WTC11 (cell line): Measurements from ENCODE around the gene TMEM184A. TPM values are rescaled to one million over a fixed set of nuclear protein-coding genes. Genes with fewer than 3 reads are reported as not detected.

Experiments used
- ATAC-seq: fragments of 200-7000 bp; cut with Tn5 transposase; 2 replicates; pipeline ENCODE4 v1.10.0; 2021; ENCODE audit warnings: mild to moderate bottlenecking, moderate library complexity
- CTCF ChIA-PET: fragments of 300-600 bp; sonication (Branson Sonifier 250); formaldehyde crosslinking; loops from one replicate; lab custom pipeline; 2021; ENCODE audit warnings: antibody characterized with exemption; lab: Charles Lee
- POLR2A ChIA-PET: fragments of 350-600 bp; sonication (Branson Sonifier 250); formaldehyde crosslinking; loops from one replicate; lab custom pipeline; 2021; ENCODE audit warnings: antibody characterized with exemption; lab: Charles Lee
- DNase-seq: peaks from one replicate; pipeline ENCODE4 v3.0.0; 2021; ENCODE audit warnings: low spot score
- H3K27ac Mint-ChIP-seq: 2 replicates; pipeline ENCODE4 v1.8.0; 2021; ENCODE audit warnings: mixed read lengths
- H3K27me3 Mint-ChIP-seq: 2 replicates; pipeline ENCODE4 v1.8.0; 2021; ENCODE audit warnings: low read depth, mild to moderate bottlenecking, moderate library complexity, mixed read lengths
- H3K36me3 Mint-ChIP-seq: 2 replicates; pipeline ENCODE4 v1.8.0; 2021; ENCODE audit warnings: mixed read lengths
- H3K4me1 Mint-ChIP-seq: 2 replicates; pipeline ENCODE4 v1.8.0; 2022; ENCODE audit warnings: mixed read lengths
- H3K4me3 Mint-ChIP-seq: 2 replicates; pipeline ENCODE4 v1.8.0; 2021; ENCODE audit warnings: mild to moderate bottlenecking, moderate library complexity, mixed read lengths
- H3K9me3 Mint-ChIP-seq: 2 replicates; pipeline ENCODE4 v1.8.0; 2021; ENCODE audit warnings: mixed read lengths
- AFF4 ChIP-seq: sonication (generic); formaldehyde crosslinking; IDR thresholded peaks from 2 replicates; pipeline ENCODE4 v1.8.1; 2023; ENCODE audit warnings: mild to moderate bottlenecking, missing genetic modification reagents, borderline replicate concordance
- ESRRA ChIP-seq: sonication (generic); formaldehyde crosslinking; IDR thresholded peaks from 2 replicates; pipeline ENCODE4 v1.8.1; 2022; ENCODE audit warnings: mild to moderate bottlenecking, missing genetic modification reagents, borderline replicate concordance
- ETV6 ChIP-seq: sonication (generic); formaldehyde crosslinking; IDR thresholded peaks from 2 replicates; pipeline ENCODE4 v1.8.1; 2022; ENCODE audit warnings: mild to moderate bottlenecking, missing genetic modification reagents
- FOXK1 ChIP-seq: sonication (generic); formaldehyde crosslinking; IDR thresholded peaks from 2 replicates; pipeline ENCODE4 v1.8.0; 2022; ENCODE audit warnings: mild to moderate bottlenecking, moderate library complexity, missing genetic modification reagents
- JUN ChIP-seq: sonication (generic); formaldehyde crosslinking; IDR thresholded peaks from 2 replicates; pipeline ENCODE4 v1.8.0; 2023; ENCODE audit warnings: mild to moderate bottlenecking, missing genetic modification reagents
- NR2C2 ChIP-seq: sonication (generic); formaldehyde crosslinking; IDR thresholded peaks from 2 replicates; pipeline ENCODE4 v1.8.0; 2022; ENCODE audit warnings: mild to moderate bottlenecking, missing genetic modification reagents
- PRRX2 ChIP-seq: fragments of 250-450 bp; sonication (Bioruptor Pico); IDR thresholded peaks from 2 replicates; pipeline ENCODE4 v1.8.0; 2021; ENCODE audit warnings: mild to moderate bottlenecking
- RELA ChIP-seq: sonication (generic); formaldehyde crosslinking; IDR thresholded peaks from 2 replicates; pipeline ENCODE4 v1.8.1; 2022; ENCODE audit warnings: missing genetic modification reagents, mild to moderate bottlenecking, borderline replicate concordance
- RORB ChIP-seq: fragments of 250-450 bp; sonication (Bioruptor Pico); IDR thresholded peaks from 2 replicates; pipeline ENCODE4 v1.9.0; 2021; ENCODE audit warnings: mild to moderate bottlenecking
- SMAD3 ChIP-seq: sonication (generic); formaldehyde crosslinking; IDR thresholded peaks from 2 replicates; pipeline ENCODE4 v1.8.0; 2022; ENCODE audit warnings: missing genetic modification reagents, mild to moderate bottlenecking, borderline replicate concordance
- TEAD4 ChIP-seq: sonication (generic); formaldehyde crosslinking; IDR thresholded peaks from 2 replicates; pipeline ENCODE4 v1.8.0; 2022; ENCODE audit warnings: mild to moderate bottlenecking, missing genetic modification reagents
- ZNF671 ChIP-seq: fragments of 250-450 bp; sonication (Bioruptor Pico); IDR thresholded peaks from 2 replicates; pipeline ENCODE4 v1.8.0; 2021; ENCODE audit warnings: mild to moderate bottlenecking
- total RNA-seq: library from RNA; stranded (reverse); gene quantifications from 3 replicates; pipeline ENCODE4 v1.2.3, GENCODE V29; 2021
- TF ChIP-seq, protein P1 (sequence below): fragments of 250-450 bp; sonication (Bioruptor Pico); IDR thresholded peaks from 2 replicates; pipeline ENCODE4 v1.9.0; 2021; ENCODE audit warnings: mild to moderate bottlenecking, borderline replicate concordance

Gene TMEM184A
- total RNA-seq, 1 experiment from 2014 or later = 1.4 TPM

GRCh38 chr7:1510780-1511154 is 45.2 kb downstream of the TMEM184A start (continued):
- TF ChIP-seq TEAD4 (CRISPR knock-in tag) (no peak), SMAD3 (CRISPR knock-in tag) (no peak)

DNA sequence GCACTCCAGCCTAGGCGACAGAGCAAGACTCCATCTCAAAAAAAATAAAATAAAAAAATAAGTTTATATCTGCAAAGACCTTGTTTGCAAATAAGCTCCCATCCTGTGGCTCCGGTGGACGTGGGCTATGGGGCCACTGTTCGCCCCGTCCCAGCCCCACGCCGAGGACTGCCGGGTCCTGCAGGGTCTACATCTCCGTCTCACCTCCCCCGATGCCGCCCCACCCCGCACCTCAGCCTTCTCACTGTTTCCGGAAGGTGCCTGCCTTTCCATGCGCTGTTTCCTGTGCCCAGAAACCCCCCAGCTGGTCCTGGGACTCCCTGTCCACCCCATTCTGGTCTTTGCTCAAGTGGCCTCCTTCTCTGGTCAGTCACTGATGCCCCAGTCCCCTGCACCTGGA is 46.8 kb downstream of the TMEM184A start:
- Mint-ChIP-seq H3K4me3 (no peak overlapping the region), H3K27ac (no peak overlapping the region), H3K36me3 (no peaks in the 10 kb centered on the region), H3K9me3 (no peaks in the 10 kb centered on the region), H3K27me3 (no peaks in the 10 kb centered on the region), H3K4me1 (peaks cover 9% of the 10 kb centered on the region)
- TF ChIP-seq FOXK1 (CRISPR knock-in tag) = no peak
- no peak for TF ChIP-seq ZNF671
- CTCF ChIA-PET = interaction anchor here (1.3 kb wide), 1 partner anchor 35 kb away, joined by 3 read pairs; no protein-coding TSS in a partner anchor
- POLR2A ChIA-PET = no interaction called here
- DNase-seq = no peak
- ATAC-seq = no peak

- no peak for ATAC-seq
- POLR2A ChIA-PET = no interaction called here
- Mint-ChIP-seq H3K27ac (peak overlapping the region; percentile 64), H3K27me3 (no peaks in the 10 kb centered on the region), H3K36me3 (no peaks in the 10 kb centered on the region), H3K9me3 (no peaks in the 10 kb centered on the region)
- DNase-seq = no peak
- no peak for TF ChIP-seq PRRX2 (CRISPR knock-in tag)
- no peak for TF ChIP-seq RORB (CRISPR knock-in tag)
- TF ChIP-seq ETV6 (CRISPR knock-in tag) = no peak
- TF ChIP-seq ESRRA (CRISPR knock-in tag) = no peak
- TF ChIP-seq, protein P1, sequence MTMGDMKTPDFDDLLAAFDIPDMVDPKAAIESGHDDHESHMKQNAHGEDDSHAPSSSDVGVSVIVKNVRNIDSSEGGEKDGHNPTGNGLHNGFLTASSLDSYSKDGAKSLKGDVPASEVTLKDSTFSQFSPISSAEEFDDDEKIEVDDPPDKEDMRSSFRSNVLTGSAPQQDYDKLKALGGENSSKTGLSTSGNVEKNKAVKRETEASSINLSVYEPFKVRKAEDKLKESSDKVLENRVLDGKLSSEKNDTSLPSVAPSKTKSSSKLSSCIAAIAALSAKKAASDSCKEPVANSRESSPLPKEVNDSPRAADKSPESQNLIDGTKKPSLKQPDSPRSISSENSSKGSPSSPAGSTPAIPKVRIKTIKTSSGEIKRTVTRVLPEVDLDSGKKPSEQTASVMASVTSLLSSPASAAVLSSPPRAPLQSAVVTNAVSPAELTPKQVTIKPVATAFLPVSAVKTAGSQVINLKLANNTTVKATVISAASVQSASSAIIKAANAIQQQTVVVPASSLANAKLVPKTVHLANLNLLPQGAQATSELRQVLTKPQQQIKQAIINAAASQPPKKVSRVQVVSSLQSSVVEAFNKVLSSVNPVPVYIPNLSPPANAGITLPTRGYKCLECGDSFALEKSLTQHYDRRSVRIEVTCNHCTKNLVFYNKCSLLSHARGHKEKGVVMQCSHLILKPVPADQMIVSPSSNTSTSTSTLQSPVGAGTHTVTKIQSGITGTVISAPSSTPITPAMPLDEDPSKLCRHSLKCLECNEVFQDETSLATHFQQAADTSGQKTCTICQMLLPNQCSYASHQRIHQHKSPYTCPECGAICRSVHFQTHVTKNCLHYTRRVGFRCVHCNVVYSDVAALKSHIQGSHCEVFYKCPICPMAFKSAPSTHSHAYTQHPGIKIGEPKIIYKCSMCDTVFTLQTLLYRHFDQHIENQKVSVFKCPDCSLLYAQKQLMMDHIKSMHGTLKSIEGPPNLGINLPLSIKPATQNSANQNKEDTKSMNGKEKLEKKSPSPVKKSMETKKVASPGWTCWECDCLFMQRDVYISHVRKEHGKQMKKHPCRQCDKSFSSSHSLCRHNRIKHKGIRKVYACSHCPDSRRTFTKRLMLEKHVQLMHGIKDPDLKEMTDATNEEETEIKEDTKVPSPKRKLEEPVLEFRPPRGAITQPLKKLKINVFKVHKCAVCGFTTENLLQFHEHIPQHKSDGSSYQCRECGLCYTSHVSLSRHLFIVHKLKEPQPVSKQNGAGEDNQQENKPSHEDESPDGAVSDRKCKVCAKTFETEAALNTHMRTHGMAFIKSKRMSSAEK (CRISPR knock-in tag) = no peak
- TF ChIP-seq NR2C2 (CRISPR knock-in tag) = no peak
- TF ChIP-seq JUN = no peak
- no peak for TF ChIP-seq AFF4 (CRISPR knock-in tag)
- TF ChIP-seq RELA (CRISPR knock-in tag) = no peak
- TF ChIP-seq, all 79 proteins: peak for 0
- H3K4me3 Mint-ChIP-seq = no peak overlapping the region
- CTCF ChIA-PET = no interaction called here
- peaks cover 9% of the 10 kb centered on the region for H3K4me1 Mint-ChIP-seq
Observed at GRCh38 chr7:1508277-1508758, 47.7 kb downstream of the TMEM184A start.
